ENCODE data around the gene PRKCZ.

Gene PRKCZ

GRCh38 chr1:2067393-2067792 is 17.2 kb downstream of the PRKCZ start:
- DNase-seq (ENCODE audit: low spot score) = no peak

GRCh38 chr1:2067981-2068380 is 17.8 kb downstream of the PRKCZ start:
- no peak for DNase-seq (ENCODE audit: low spot score)

GRCh38 chr1:2068951-2069350 is 18.7 kb downstream of the PRKCZ start:
- DNase-seq (ENCODE audit: low spot score) = no peak

- no peak for DNase-seq (ENCODE audit: low spot score)
These were observed 19.8 kb downstream of the PRKCZ start for GRCh38 chr1:2070016-2070415.

- DNase-seq (ENCODE audit: low spot score) = no peak
These were observed 20.8 kb downstream of the PRKCZ start for GRCh38 chr1:2070800-2071530.

GRCh38 chr1:2072109-2072806 is 22.0 kb downstream of the PRKCZ start:
- DNase-seq (ENCODE audit: low spot score) = no peak

GRCh38 chr1:2072891-2073290 is 22.7 kb downstream of the PRKCZ start:
- DNase-seq (ENCODE audit: low spot score) = no peak

GRCh38 chr1:2073382-2074230 is 23.4 kb downstream of the PRKCZ start:
- peak; percentile 94 for DNase-seq (ENCODE audit: low spot score)

- DNase-seq (ENCODE audit: low spot score) = no peak
These were observed 24.2 kb downstream of the PRKCZ start for GRCh38 chr1:2074396-2074795.

GRCh38 chr1:2074944-2075740 is 24.9 kb downstream of the PRKCZ start:
- peak; percentile 58 for DNase-seq (ENCODE audit: low spot score)

GRCh38 chr1:2076826-2077225 is 26.6 kb downstream of the PRKCZ start:
- DNase-seq (ENCODE audit: low spot score) = no peak

- DNase-seq (ENCODE audit: low spot score) = no peak
These were observed 28.0 kb downstream of the PRKCZ start for GRCh38 chr1:2078170-2078569.

- no peak for DNase-seq (ENCODE audit: low spot score)
These were observed 29.3 kb downstream of the PRKCZ start for GRCh38 chr1:2079396-2080085.

- DNase-seq (ENCODE audit: low spot score) = no peak
These were observed 29.9 kb downstream of the PRKCZ start for GRCh38 chr1:2080140-2080539.

GRCh38 chr1:2080884-2081283 is 30.7 kb downstream of the PRKCZ start:
- no peak for DNase-seq (ENCODE audit: low spot score)

- DNase-seq (ENCODE audit: low spot score) = no peak
These were observed 31.2 kb downstream of the PRKCZ start for GRCh38 chr1:2081326-2081885.

GRCh38 chr1:2082064-2082463 is 31.9 kb downstream of the PRKCZ start:
- DNase-seq (ENCODE audit: low spot score) = no peak

GRCh38 chr1:2083666-2084065 is 33.5 kb downstream of the PRKCZ start:
- no peak for DNase-seq (ENCODE audit: low spot score)

- no peak for DNase-seq (ENCODE audit: low spot score)
These were observed 34.1 kb downstream of the PRKCZ start for GRCh38 chr1:2084306-2084705.

GRCh38 chr1:2085080-2085479 is 34.9 kb downstream of the PRKCZ start:
- no peak for DNase-seq (ENCODE audit: low spot score)
